Measurements from ENCODE around the gene CD58.

Gene CD58

DNA sequence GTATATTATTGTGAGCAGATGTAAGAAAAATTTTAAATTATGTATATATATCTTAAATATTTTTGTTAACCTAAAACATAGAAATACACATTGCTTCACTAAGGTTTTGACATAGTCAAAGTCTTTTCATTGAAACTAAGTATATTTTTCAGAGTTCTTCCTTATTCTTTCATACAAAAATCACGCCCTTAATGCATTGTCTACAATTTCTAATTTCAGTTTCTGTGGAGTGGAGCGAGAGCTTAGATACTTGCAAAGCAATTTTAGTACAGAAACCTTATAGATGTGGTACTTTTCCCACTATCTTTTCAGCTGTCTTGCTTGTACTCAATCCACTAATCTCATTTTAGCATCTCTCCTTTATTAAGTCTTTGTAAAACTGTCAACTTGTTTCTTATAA lies 63.2 kb downstream of the CD58 start:
- peaks cover 78% of the 10 kb centered on the region for H3K4me1 Mint-ChIP-seq (ENCODE audit: low read depth)
- H3K4me3 Mint-ChIP-seq: peak overlapping the region; percentile 16
- peak overlapping the region; percentile 89 for H3K27ac Mint-ChIP-seq
- H3K9me3 Mint-ChIP-seq: peaks cover 9% of the 10 kb centered on the region
- no peaks in the 10 kb centered on the region for H3K27me3 Mint-ChIP-seq (ENCODE audit: low read depth)
- H3K36me3 Mint-ChIP-seq (ENCODE audit: low read depth): peaks cover 45% of the 10 kb centered on the region

DNA sequence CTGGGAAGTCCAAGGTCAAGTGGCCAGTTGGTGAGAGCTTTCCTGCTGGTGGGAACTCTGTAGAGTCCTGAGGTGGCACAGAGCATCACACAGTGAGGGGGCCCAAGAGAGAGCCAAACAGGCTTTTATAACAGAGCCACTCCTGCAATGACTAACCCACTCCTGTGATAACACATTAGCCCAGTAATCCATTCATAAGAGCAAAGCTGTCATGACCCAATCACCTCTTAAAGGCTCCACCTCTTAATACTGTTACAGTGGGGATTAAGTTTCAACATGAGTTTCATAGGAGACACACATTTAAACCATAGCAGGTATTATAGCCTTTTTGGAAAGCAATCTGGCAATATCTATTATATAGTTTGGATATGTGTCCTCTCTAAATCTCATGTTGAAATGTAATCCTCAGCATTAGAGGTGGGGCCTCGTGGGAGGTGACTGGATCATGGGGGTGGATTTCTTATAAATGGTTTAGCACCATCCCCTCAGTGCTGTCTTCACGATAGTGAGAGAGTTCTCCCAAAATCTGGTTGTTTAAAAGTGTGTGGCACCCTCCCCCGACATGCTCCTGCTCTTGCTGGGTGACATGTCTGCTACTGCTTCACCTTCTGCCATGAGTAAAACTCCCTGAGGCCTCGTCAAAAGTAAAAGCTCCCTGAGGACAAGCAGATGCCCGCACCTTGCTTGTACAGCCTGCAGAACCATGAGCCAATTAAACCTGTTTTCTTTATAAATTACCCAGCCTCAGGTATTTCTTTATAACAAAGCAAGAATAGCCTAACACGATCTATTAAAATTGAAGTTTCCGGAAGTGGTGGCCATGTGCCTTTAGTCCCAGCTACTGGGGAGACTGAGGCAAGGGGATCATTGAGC lies 64.5 kb downstream of the CD58 start:
- Mint-ChIP-seq H3K27ac (peak overlapping the region; percentile 75), H3K4me1 (ENCODE audit: low read depth) (peaks cover 79% of the 10 kb centered on the region), H3K4me3 (no peak overlapping the region), H3K9me3 (peaks cover 4% of the 10 kb centered on the region), H3K36me3 (ENCODE audit: low read depth) (peaks cover 48% of the 10 kb centered on the region), H3K27me3 (ENCODE audit: low read depth) (no peaks in the 10 kb centered on the region)

GRCh38 chr1:116504308-116505156 lies 66.3 kb downstream of the CD58 start:
- Mint-ChIP-seq H3K27ac (peak overlapping the region; percentile 96), H3K4me3 (peak overlapping the region; percentile 55), H3K4me1 (ENCODE audit: low read depth) (peaks cover 80% of the 10 kb centered on the region), H3K9me3 (no peaks in the 10 kb centered on the region), H3K27me3 (ENCODE audit: low read depth) (no peaks in the 10 kb centered on the region), H3K36me3 (ENCODE audit: low read depth) (peaks cover 49% of the 10 kb centered on the region)

GRCh38 chr1:116503546-116504307 lies 67.1 kb downstream of the CD58 start:
- Mint-ChIP-seq H3K4me3 (peak overlapping the region; percentile 5), H3K27me3 (ENCODE audit: low read depth) (no peaks in the 10 kb centered on the region), H3K4me1 (ENCODE audit: low read depth) (peaks cover 77% of the 10 kb centered on the region)

GRCh38 chr1:116502671-116503314 lies 68.0 kb downstream of the CD58 start:
- peaks cover 70% of the 10 kb centered on the region for H3K4me1 Mint-ChIP-seq (ENCODE audit: low read depth)

More at GRCh38 chr1:116503546-116504307, 67.1 kb downstream of the CD58 start:
- H3K9me3 Mint-ChIP-seq: no peaks in the 10 kb centered on the region
- peaks cover 47% of the 10 kb centered on the region for H3K36me3 Mint-ChIP-seq (ENCODE audit: low read depth)
- peak overlapping the region; percentile 96 for H3K27ac Mint-ChIP-seq

GRCh38 chr1:116501870-116502244 lies 69.0 kb downstream of the CD58 start:
- Mint-ChIP-seq H3K27ac (no peak overlapping the region), H3K27me3 (ENCODE audit: low read depth) (no peaks in the 10 kb centered on the region), H3K4me3 (no peak overlapping the region), H3K36me3 (ENCODE audit: low read depth) (peaks cover 38% of the 10 kb centered on the region), H3K9me3 (no peaks in the 10 kb centered on the region), H3K4me1 (ENCODE audit: low read depth) (peaks cover 73% of the 10 kb centered on the region)

More at GRCh38 chr1:116502671-116503314, 68.0 kb downstream of the CD58 start:
- Mint-ChIP-seq H3K4me3 (peak overlapping the region; percentile 38), H3K36me3 (ENCODE audit: low read depth) (peaks cover 39% of the 10 kb centered on the region), H3K27me3 (ENCODE audit: low read depth) (no peaks in the 10 kb centered on the region), H3K27ac (peak overlapping the region; percentile 96), H3K9me3 (no peaks in the 10 kb centered on the region)

- no peak overlapping the region for H3K4me3 Mint-ChIP-seq
- peaks cover 73% of the 10 kb centered on the region for H3K4me1 Mint-ChIP-seq (ENCODE audit: low read depth)
- no peaks in the 10 kb centered on the region for H3K27me3 Mint-ChIP-seq (ENCODE audit: low read depth)
- H3K36me3 Mint-ChIP-seq (ENCODE audit: low read depth): peaks cover 41% of the 10 kb centered on the region
- H3K9me3 Mint-ChIP-seq: no peaks in the 10 kb centered on the region
- peak overlapping the region; percentile 16 for H3K27ac Mint-ChIP-seq
These were observed 69.5 kb downstream of the CD58 start for GRCh38 chr1:116501125-116501869.

DNA sequence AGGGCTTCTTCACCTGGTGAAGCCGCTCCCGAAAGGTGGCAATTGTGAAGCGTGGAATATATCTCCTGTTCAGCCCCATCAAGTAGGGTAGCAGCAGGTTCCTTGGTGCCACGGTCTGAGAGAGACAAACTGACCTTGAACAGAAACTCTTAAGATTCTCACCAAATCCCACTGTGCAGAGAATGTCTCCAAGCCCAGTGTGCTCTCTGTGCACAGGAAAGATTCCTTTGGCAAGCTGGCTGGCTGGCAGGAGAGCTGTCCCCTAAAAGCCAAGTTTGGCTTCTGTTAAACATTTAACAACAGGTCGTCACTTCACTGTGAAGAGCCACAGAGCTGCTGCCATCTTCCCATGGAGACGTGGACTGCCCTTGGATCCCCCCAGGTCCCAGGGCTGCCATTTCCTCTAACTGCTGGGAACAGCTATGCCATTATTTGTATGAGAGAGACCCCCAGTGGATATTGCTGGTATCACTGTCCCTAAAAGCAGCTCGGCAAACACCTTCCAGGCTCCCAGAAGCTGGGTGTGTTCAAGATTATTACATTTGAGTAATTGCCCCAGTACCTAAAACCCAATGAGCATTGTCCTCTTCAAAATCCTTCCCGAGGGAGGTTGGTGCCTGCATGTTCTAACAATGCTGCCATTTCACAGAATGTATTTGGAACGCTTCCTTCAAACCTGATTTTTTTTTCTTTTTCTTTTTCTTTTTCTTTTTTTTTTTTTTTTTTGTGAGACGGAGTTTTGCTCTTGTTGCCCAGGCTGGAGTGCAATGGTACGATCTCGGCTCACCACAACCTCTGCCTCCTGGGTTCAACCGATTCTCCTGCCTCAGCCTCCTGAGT lies 71.8 kb downstream of the CD58 start:
- no peak overlapping the region for H3K4me3 Mint-ChIP-seq
- H3K27me3 Mint-ChIP-seq (ENCODE audit: low read depth): no peaks in the 10 kb centered on the region
- H3K27ac Mint-ChIP-seq: peak overlapping the region; percentile 59
- peaks cover 39% of the 10 kb centered on the region for H3K36me3 Mint-ChIP-seq (ENCODE audit: low read depth)
- H3K9me3 Mint-ChIP-seq: no peaks in the 10 kb centered on the region
- H3K4me1 Mint-ChIP-seq (ENCODE audit: low read depth): peaks cover 54% of the 10 kb centered on the region

- peaks cover 41% of the 10 kb centered on the region for H3K4me1 Mint-ChIP-seq (ENCODE audit: low read depth)
- no peak overlapping the region for H3K27ac Mint-ChIP-seq
- peaks cover 29% of the 10 kb centered on the region for H3K36me3 Mint-ChIP-seq (ENCODE audit: low read depth)
- H3K27me3 Mint-ChIP-seq (ENCODE audit: low read depth): no peaks in the 10 kb centered on the region
- no peaks in the 10 kb centered on the region for H3K9me3 Mint-ChIP-seq
- H3K4me3 Mint-ChIP-seq: no peak overlapping the region
These were observed 73.2 kb downstream of the CD58 start for GRCh38 chr1:116497656-116498055.

DNA sequence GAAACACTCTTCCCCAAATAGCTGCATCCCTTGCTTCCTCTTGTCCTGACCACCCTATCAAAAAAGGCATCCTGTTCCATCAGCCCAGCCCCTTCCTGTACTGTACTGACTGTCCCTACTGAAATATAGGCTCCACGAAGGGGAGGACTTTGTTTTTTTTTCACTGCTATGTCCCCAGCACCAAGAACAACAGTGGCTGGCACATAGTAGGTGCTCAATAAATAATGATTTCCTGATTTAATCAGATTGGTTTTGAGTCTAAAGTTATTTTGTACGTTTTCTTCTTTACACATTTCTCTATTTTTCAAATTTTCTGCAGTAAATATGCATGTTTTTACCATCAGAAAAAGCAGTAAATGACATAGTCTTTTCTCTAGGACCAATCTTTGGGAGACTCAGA lies 73.9 kb downstream of the CD58 start:
- no peaks in the 10 kb centered on the region for H3K9me3 Mint-ChIP-seq
- H3K27ac Mint-ChIP-seq: peak overlapping the region; percentile 76
- no peaks in the 10 kb centered on the region for H3K27me3 Mint-ChIP-seq (ENCODE audit: low read depth)
- H3K4me3 Mint-ChIP-seq: peak overlapping the region; percentile 34
- H3K4me1 Mint-ChIP-seq (ENCODE audit: low read depth): peaks cover 35% of the 10 kb centered on the region
- peaks cover 21% of the 10 kb centered on the region for H3K36me3 Mint-ChIP-seq (ENCODE audit: low read depth)

DNA sequence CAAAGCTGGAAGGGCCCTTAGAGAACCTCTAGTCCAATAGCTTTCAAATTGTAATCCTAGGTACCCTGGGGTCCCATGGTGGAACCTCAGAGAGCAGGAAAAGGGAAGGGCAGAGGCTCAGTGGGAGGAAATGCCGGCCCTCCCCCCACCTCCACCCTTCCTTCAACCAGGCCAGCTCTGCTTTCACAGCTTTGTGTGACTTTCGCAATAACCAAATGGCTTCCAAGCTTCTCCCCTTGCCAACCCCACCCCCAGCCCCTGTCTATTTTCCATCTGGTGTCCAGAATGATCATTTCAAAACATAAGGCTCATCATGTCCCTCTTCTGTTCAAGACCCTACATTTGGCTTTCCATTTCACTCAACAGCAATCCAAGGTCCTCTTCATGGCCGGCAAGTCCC lies 74.4 kb downstream of the CD58 start:
- no peaks in the 10 kb centered on the region for H3K27me3 Mint-ChIP-seq (ENCODE audit: low read depth)
- H3K9me3 Mint-ChIP-seq: no peaks in the 10 kb centered on the region
- H3K36me3 Mint-ChIP-seq (ENCODE audit: low read depth): peaks cover 20% of the 10 kb centered on the region
- H3K4me1 Mint-ChIP-seq (ENCODE audit: low read depth): peaks cover 35% of the 10 kb centered on the region
- peak overlapping the region; percentile 76 for H3K27ac Mint-ChIP-seq
- H3K4me3 Mint-ChIP-seq: peak overlapping the region; percentile 34

GRCh38 chr1:116495535-116495934 lies 75.3 kb downstream of the CD58 start:
- H3K36me3 Mint-ChIP-seq (ENCODE audit: low read depth): peaks cover 12% of the 10 kb centered on the region
- H3K27ac Mint-ChIP-seq: no peak overlapping the region
- peaks cover 32% of the 10 kb centered on the region for H3K4me1 Mint-ChIP-seq (ENCODE audit: low read depth)
- H3K4me3 Mint-ChIP-seq: no peak overlapping the region
- no peaks in the 10 kb centered on the region for H3K27me3 Mint-ChIP-seq (ENCODE audit: low read depth)
- H3K9me3 Mint-ChIP-seq: no peaks in the 10 kb centered on the region

DNA sequence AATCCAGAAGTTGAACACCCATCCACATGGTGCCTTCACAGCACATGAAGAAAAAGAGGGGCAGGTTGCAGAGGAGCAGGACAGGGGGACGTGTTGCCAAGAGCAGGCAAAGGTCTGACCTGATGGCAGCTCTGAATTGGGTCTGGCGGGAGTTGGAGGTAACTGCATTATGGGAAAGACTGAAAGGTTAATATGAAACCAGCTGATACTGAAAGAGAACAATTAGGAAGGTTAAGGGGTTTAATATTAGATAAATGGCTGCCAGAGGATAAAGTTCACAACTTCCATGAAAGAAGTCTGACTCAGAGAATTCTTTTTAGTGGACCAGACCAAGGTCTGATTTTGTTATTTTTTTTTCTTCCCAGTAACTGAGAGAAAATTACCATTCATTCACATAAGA lies 76.1 kb downstream of the CD58 start:
- peaks cover 30% of the 10 kb centered on the region for H3K4me1 Mint-ChIP-seq (ENCODE audit: low read depth)
- H3K27ac Mint-ChIP-seq: peak overlapping the region; percentile 26
- H3K4me3 Mint-ChIP-seq: no peak overlapping the region
- no peaks in the 10 kb centered on the region for H3K27me3 Mint-ChIP-seq (ENCODE audit: low read depth)
- peaks cover 7% of the 10 kb centered on the region for H3K36me3 Mint-ChIP-seq (ENCODE audit: low read depth)
- no peaks in the 10 kb centered on the region for H3K9me3 Mint-ChIP-seq
